MM.1S (cell line): ENCODE measurements around the gene RBM28.

Experiments used
- DNase-seq: peaks from one replicate; pipeline ENCODE4 v3.0.0-alpha.2; 2015
- H2AFZ ChIP-seq: fragments of 300-600 bp; sonication (generic); 2 replicates; pipeline ENCODE4 v1.6.0; 2016; ENCODE audit warnings: antibody characterized with exemption, low read length
- H3F3A ChIP-seq: fragments of 300-600 bp; sonication (generic); 2 replicates; pipeline ENCODE4 v1.6.1; 2016; ENCODE audit warnings: mild to moderate bottlenecking, antibody characterized with exemption, low read length, moderate library complexity, mixed read lengths; ENCODE audit not compliant: insufficient read depth
- H3K27ac ChIP-seq: fragments of 300-600 bp; sonication (generic); 2 replicates; pipeline ENCODE4 v1.5.1; 2016; ENCODE audit warnings: mild to moderate bottlenecking, low read length
- H3K27me3 ChIP-seq: fragments of 300-600 bp; sonication (generic); replicated peaks from 2 replicates; pipeline ENCODE4 v1.6.0; 2016; ENCODE audit warnings: low read length; ENCODE audit not compliant: insufficient read depth
- H3K36me3 ChIP-seq: fragments of 300-600 bp; sonication (generic); replicated peaks from 2 replicates; pipeline ENCODE4 v1.6.1; 2016; ENCODE audit warnings: mild to moderate bottlenecking, low read length, mixed read lengths; ENCODE audit not compliant: insufficient read depth
- H3K4me1 ChIP-seq: fragments of 300-600 bp; sonication (generic); 2 replicates; pipeline ENCODE4 v1.6.1; 2016; ENCODE audit warnings: low read length, mixed read lengths
- H3K4me2 ChIP-seq: fragments of 300-600 bp; sonication (generic); 2 replicates; pipeline ENCODE4 v1.6.0; 2016; ENCODE audit warnings: low read depth, low read length
- H3K4me3 ChIP-seq: fragments of 300-600 bp; sonication (generic); 2 replicates; pipeline ENCODE4 v1.5.1; 2016; ENCODE audit warnings: low read length, mixed read lengths
- H3K79me2 ChIP-seq: fragments of 300-600 bp; sonication (generic); 2 replicates; pipeline ENCODE4 v1.6.1; 2016; ENCODE audit warnings: mixed run types, low read length, mixed read lengths
- H3K9ac ChIP-seq: fragments of 300-600 bp; sonication (generic); 2 replicates; pipeline ENCODE4 v1.6.1; 2016; ENCODE audit warnings: low read length, mixed read lengths
- H3K9me2 ChIP-seq: fragments of 300-600 bp; sonication (generic); replicated peaks from 2 replicates; pipeline ENCODE4 v1.6.1; 2016; ENCODE audit warnings: mild to moderate bottlenecking, low read length, mixed read lengths; ENCODE audit not compliant: insufficient read depth
- H3K9me3 ChIP-seq: fragments of 300-600 bp; sonication (generic); replicated peaks from 2 replicates; pipeline ENCODE4 v1.6.1; 2016; ENCODE audit warnings: mild to moderate bottlenecking, low read length, mixed read lengths; ENCODE audit not compliant: insufficient read depth
- H4K20me1 ChIP-seq: fragments of 300-600 bp; sonication (generic); 2 replicates; pipeline ENCODE4 v1.6.1; 2016; ENCODE audit warnings: mild to moderate bottlenecking, low read length, moderate library complexity, mixed read lengths; ENCODE audit not compliant: insufficient read depth
- EZH2 ChIP-seq: fragments of 300-600 bp; sonication (generic); optimal IDR thresholded peaks from 2 replicates; pipeline ENCODE3; 2017; ENCODE audit warnings: low read depth, mild to moderate bottlenecking, antibody characterized with exemption, low read length, mixed read lengths
- EZH2phosphoT487 ChIP-seq: fragments of 300-600 bp; sonication (generic); IDR thresholded peaks from 2 replicates; pipeline ENCODE4 v1.6.1; 2018; ENCODE audit warnings: antibody characterized with exemption, low read length
- TF ChIP-seq, protein P1 (sequence below): fragments of 300-600 bp; sonication (generic); IDR thresholded peaks from 2 replicates; pipeline ENCODE4 v1.5.1; 2016; ENCODE audit warnings: antibody characterized with exemption, low read length, mixed read lengths

Gene RBM28

DNA sequence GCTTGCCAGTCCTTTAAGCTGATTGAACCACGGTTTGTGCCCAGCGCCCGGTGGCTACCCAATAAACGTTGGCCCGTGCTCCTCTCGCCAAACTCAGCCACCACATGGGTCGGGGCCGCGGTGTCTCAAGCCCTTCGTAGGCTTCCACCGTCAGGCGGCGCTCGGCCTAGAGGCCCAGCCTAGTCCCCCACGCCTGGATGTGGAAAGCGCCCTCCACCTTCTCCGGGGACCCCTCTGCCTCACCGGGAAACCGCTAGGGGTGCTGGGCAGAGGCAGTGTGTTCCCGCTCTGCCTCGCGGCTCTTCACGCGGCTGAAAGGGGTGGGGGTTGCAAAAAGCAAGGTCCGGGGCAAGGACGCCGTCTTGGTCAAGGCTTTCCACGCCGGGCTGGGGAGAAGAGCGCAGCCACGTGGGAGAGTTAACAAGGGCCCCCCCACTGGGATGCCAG lies 72.9 kb downstream of the RBM28 start:
- Histone ChIP-seq H3K27me3 (no peaks in the 10 kb centered on the region), H3K9me3 (no peaks in the 10 kb centered on the region), H3K27ac (no peak overlapping the region), H2AFZ (no peak overlapping the region), H3K79me2 (no peaks in the 10 kb centered on the region), H4K20me1 (no peaks in the 10 kb centered on the region), H3K9ac (no peak overlapping the region), H3F3A (no peaks in the 10 kb centered on the region), H3K4me2 (no peak overlapping the region), H3K4me3 (no peak overlapping the region), H3K4me1 (no peaks in the 10 kb centered on the region), H3K9me2 (no peaks in the 10 kb centered on the region), H3K36me3 (no peaks in the 10 kb centered on the region)
- TF ChIP-seq EZH2phosphoT487: no peak
- no peak for TF ChIP-seq EZH2
- TF ChIP-seq, protein P1, sequence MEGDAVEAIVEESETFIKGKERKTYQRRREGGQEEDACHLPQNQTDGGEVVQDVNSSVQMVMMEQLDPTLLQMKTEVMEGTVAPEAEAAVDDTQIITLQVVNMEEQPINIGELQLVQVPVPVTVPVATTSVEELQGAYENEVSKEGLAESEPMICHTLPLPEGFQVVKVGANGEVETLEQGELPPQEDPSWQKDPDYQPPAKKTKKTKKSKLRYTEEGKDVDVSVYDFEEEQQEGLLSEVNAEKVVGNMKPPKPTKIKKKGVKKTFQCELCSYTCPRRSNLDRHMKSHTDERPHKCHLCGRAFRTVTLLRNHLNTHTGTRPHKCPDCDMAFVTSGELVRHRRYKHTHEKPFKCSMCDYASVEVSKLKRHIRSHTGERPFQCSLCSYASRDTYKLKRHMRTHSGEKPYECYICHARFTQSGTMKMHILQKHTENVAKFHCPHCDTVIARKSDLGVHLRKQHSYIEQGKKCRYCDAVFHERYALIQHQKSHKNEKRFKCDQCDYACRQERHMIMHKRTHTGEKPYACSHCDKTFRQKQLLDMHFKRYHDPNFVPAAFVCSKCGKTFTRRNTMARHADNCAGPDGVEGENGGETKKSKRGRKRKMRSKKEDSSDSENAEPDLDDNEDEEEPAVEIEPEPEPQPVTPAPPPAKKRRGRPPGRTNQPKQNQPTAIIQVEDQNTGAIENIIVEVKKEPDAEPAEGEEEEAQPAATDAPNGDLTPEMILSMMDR: no peak
- DNase-seq: no peak

DNA sequence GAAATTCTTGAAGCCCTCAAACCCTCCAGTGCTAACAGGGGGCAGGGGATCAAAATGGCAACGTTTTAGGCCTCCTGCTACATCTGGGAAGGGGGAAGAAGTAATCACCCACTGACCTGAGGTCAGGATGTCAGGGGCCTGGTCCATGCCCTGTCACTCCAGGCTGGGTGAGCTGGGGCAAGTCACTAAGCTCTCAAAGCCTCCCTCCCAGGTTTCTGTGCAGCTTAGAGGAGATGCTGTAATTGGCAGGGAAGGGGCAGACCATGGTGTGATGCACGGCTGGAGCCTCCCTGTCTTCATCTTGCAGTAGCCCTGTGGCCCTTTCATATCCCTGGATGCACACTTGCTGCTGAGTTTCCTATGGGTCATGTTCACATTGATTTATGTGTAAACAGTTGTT lies 75.5 kb downstream of the RBM28 start:
- Histone ChIP-seq H2AFZ (no peak overlapping the region), H3K27ac (no peak overlapping the region), H3K9ac (no peak overlapping the region), H3K4me3 (no peak overlapping the region), H3K36me3 (no peaks in the 10 kb centered on the region), H3K9me3 (no peaks in the 10 kb centered on the region), H3K4me2 (no peak overlapping the region), H3K4me1 (no peaks in the 10 kb centered on the region), H3K9me2 (no peaks in the 10 kb centered on the region), H3K79me2 (no peaks in the 10 kb centered on the region), H3F3A (no peaks in the 10 kb centered on the region), H3K27me3 (no peaks in the 10 kb centered on the region), H4K20me1 (no peaks in the 10 kb centered on the region)
- no peak for TF ChIP-seq EZH2phosphoT487
- DNase-seq: no peak

DNA sequence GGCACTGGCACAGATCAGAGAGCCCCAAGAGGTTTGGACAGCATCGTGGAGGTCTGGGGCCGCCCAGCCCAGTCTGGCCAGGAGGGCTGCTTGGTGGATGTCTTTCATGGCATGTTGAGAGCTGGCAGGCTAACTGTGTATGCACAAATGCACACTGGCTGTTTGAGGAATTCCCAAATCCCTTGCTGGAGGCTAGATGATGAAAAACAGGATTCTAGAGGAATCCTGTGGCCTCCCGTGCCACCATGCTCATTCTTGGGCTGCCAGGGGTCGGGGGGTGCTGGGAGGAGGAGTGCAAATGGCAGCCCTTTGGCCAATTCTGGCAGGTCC lies 76.1 kb downstream of the RBM28 start:
- Histone ChIP-seq H3K9me3 (no peaks in the 10 kb centered on the region), H3K4me3 (no peak overlapping the region), H3K9me2 (no peaks in the 10 kb centered on the region), H3K27ac (no peak overlapping the region), H3K4me2 (no peak overlapping the region), H3F3A (no peaks in the 10 kb centered on the region), H4K20me1 (no peaks in the 10 kb centered on the region), H3K36me3 (no peaks in the 10 kb centered on the region), H3K27me3 (no peaks in the 10 kb centered on the region), H3K79me2 (no peaks in the 10 kb centered on the region), H3K9ac (no peak overlapping the region), H3K4me1 (no peaks in the 10 kb centered on the region), H2AFZ (no peak overlapping the region)
- DNase-seq: no peak
- TF ChIP-seq, protein P1: no peak
- TF ChIP-seq EZH2 (no peak), EZH2phosphoT487 (no peak)

DNA sequence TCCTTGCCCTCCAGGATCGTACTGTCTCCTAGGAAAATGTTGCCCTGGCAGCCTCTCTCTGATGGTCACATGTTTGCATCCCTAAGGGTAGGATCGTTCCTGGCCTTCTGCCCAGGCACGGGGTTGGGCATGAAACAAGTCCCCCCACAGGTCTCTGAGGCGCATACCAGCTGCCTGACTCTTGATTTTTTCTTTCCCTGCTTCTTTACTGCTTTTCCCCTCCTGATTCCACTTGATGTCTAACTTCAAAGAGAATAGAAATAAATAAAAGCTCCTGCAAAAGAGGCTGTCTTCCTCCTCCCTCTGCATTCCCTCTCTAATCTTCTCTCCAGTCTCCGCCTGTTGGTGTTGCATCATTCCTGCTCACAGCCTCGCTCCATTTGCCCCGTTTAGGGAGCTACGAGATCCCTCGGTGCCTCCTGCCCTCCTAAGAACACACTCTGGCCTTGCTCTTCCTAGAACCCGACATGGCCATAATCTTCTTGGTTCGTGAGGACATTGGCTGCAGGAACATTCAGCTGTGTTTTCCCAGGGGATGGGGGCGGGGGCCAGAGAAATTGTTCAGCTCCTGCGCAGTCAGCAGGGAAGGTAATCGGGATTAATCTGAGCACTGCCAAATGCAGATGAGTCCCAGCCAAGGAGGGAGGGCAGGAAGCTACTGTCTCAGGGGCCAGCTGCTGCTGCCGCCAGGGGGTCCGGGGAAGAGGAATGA lies 76.7 kb downstream of the RBM28 start:
- Histone ChIP-seq H2AFZ (no peak overlapping the region), H3K27me3 (no peaks in the 10 kb centered on the region)

More for the DNA sequence above, 76.7 kb downstream of the RBM28 start:
- no peak overlapping the region for H3K4me3 ChIP-seq
- no peaks in the 10 kb centered on the region for H3K9me2 ChIP-seq
- H3K36me3 ChIP-seq: no peaks in the 10 kb centered on the region
- no peak overlapping the region for H3K27ac ChIP-seq
- TF ChIP-seq, protein P1: no peak
- no peak for TF ChIP-seq EZH2phosphoT487
- no peak for TF ChIP-seq EZH2
- no peaks in the 10 kb centered on the region for H3K4me1 ChIP-seq
- H4K20me1 ChIP-seq: no peaks in the 10 kb centered on the region
- H3K9me3 ChIP-seq: no peaks in the 10 kb centered on the region
- H3K4me2 ChIP-seq: no peak overlapping the region
- no peak for DNase-seq
- H3K79me2 ChIP-seq: no peaks in the 10 kb centered on the region
- H3F3A ChIP-seq: no peaks in the 10 kb centered on the region
- H3K9ac ChIP-seq: no peak overlapping the region
